ENCODE measurements around the gene KCNG2.

- TF ChIP-seq CTCF (conservative IDR thresholded peaks at IDR 0.05; ENCODE audit: low read depth, low read length) (no peak), SMC3 (IDR thresholded peaks at IDR 0.05; ENCODE audit: low read depth, low read length) (no peak)
Observed at GRCh38 chr18:79889569-79889968, 91.8 kb downstream of the KCNG2 start.

All from IMR-90 (cell line).